ENCODE measurements around the gene CRACR2B.

- TF ChIP-seq CTCF (IDR thresholded peaks at IDR 0.05) (no peak), POLR2A (IDR thresholded peaks at IDR 0.05) (no peak)
These were observed 49.8 kb downstream of the CRACR2B start for GRCh38 chr11:877565-877964.

Measured in uterus (tissue), 2 donors.